ENCODE data around the gene SLC6A8. TPM values are rescaled to one million over a fixed set of nuclear protein-coding genes. Genes with fewer than 3 reads are reported as not detected.

SLC6A8 gene
- total RNA-seq, 1 experiment from 2014 or later: 27.4 TPM

DNA sequence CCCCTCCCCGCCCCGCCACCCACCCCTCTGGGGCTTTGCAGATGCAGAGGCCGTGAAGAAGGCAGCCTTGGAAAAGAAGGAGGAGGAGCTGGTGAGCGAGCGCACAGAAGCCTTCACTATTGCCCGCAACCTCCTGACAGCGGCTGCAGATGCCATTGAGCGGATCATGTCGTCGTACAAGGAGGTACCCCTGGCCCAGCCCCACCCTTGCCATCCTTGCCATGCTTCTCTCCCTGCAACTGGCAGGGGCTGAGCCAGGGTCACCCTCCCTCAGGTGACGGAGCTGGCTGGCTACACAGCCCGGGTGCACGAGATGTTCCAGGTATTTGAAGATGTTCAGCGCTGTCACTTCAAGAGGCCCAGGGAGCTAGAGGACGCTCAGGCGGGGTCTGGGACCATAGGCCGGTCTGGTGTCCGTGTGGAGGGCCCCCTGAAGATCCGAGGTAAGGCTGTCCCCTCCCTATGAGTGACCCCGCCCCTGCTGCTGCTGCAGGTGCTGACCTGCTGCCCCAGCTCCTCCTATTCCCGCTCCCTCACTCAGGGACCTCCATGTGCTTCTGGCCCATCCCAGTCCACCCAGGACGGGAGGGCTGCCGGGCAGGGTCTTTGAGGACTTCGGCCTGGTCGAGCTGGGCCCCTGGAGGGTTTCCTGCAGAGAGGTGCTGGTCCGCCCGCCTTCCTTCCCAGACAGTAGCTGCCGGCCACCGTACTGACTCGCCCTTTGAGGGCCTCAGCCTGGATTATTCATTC lies 48.5 kb downstream of the SLC6A8 start:
- peaks cover 3% of the 10 kb centered on the region for H3K36me3 Mint-ChIP-seq (ENCODE audit: insufficient read depth, unreplicated experiment)
- intact Hi-C loops (cut with micrococcal nuclease; ENCODE audit: unreplicated experiment): no loop called here
- no TSS peak for BruUV-seq (replicated peaks)
- TF ChIP-seq CTCF (IDR thresholded peaks at IDR 0.05; ENCODE audit: unreplicated experiment): no peak
- CTCF ChIA-PET: interaction anchor here (0.6 to 0.9 kb wide), 2 partner anchors 12 to 96 kb away, joined by 3 read pairs; partner anchors contain the start of gene BCAP31
- H3K9me3 Mint-ChIP-seq (ENCODE audit: low read depth, unreplicated experiment): peaks cover 6% of the 10 kb centered on the region
- H3K27ac Mint-ChIP-seq (ENCODE audit: unreplicated experiment): no peak overlapping the region
- no peak overlapping the region for H3K4me3 Mint-ChIP-seq (ENCODE audit: low read depth, unreplicated experiment)
- no peaks in the 10 kb centered on the region for H3K4me1 Mint-ChIP-seq (ENCODE audit: low read depth, unreplicated experiment)
- DNase-seq: no peak
- H3K27me3 Mint-ChIP-seq (ENCODE audit: unreplicated experiment): no peaks in the 10 kb centered on the region

GRCh38 chrX:153736871-153737441 lies 49.2 kb downstream of the SLC6A8 start:
- Mint-ChIP-seq H3K4me1 (ENCODE audit: low read depth, unreplicated experiment) (no peaks in the 10 kb centered on the region), H3K27me3 (ENCODE audit: unreplicated experiment) (no peaks in the 10 kb centered on the region), H3K4me3 (ENCODE audit: low read depth, unreplicated experiment) (no peak overlapping the region), H3K27ac (ENCODE audit: unreplicated experiment) (no peak overlapping the region), H3K36me3 (ENCODE audit: insufficient read depth, unreplicated experiment) (peaks cover 3% of the 10 kb centered on the region), H3K9me3 (ENCODE audit: low read depth, unreplicated experiment) (no peaks in the 10 kb centered on the region)
- CTCF ChIA-PET: interaction anchor here (0.6 to 0.9 kb wide), 2 partner anchors 13 to 97 kb away, joined by 3 read pairs; partner anchors contain the start of gene BCAP31
- TF ChIP-seq CTCF (IDR thresholded peaks at IDR 0.05; ENCODE audit: unreplicated experiment): no peak
- intact Hi-C loops (cut with micrococcal nuclease; ENCODE audit: unreplicated experiment): no loop called here
- DNase-seq: no peak
- BruUV-seq (replicated peaks): no TSS peak

DNA sequence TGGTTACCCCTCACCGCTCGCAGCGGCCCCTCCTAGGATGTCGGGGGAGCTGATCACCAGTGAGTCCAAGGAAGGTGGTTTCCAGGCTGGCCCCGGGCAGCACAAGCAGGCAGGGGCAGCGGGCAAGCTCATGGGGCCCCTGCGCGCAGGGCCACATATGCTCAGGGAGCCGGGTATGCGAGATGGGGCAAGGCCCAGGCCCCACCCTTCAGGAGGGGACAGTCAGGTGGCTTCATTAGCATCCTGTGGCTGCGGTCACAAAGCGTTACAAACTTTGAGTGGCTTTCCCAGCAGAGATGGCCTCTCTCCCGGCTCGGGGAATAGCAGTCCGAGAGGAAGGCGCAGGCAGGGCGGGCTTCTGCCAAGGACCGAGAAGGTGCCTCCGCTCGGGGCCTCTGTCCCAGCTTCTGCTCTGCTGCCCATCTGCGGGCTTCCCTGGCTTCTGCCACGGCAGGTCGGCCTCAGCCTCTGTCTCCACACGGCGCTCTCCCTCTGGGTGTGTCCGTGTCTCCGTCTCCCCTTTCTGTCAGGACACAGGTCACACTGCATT lies 50.4 kb downstream of the SLC6A8 start:
- no peaks in the 10 kb centered on the region for H3K36me3 Mint-ChIP-seq (ENCODE audit: insufficient read depth, unreplicated experiment)
- intact Hi-C loops (cut with micrococcal nuclease; ENCODE audit: unreplicated experiment): no loop called here
- CTCF ChIA-PET: no interaction called here
- no peak overlapping the region for H3K4me3 Mint-ChIP-seq (ENCODE audit: low read depth, unreplicated experiment)
- no peaks in the 10 kb centered on the region for H3K9me3 Mint-ChIP-seq (ENCODE audit: low read depth, unreplicated experiment)
- no peak for TF ChIP-seq CTCF (IDR thresholded peaks at IDR 0.05; ENCODE audit: unreplicated experiment)
- BruUV-seq (replicated peaks): no TSS peak
- H3K27ac Mint-ChIP-seq (ENCODE audit: unreplicated experiment): no peak overlapping the region
- no peaks in the 10 kb centered on the region for H3K4me1 Mint-ChIP-seq (ENCODE audit: low read depth, unreplicated experiment)
- no peaks in the 10 kb centered on the region for H3K27me3 Mint-ChIP-seq (ENCODE audit: unreplicated experiment)
- DNase-seq: no peak

GRCh38 chrX:153739754-153740486 lies 52.2 kb downstream of the SLC6A8 start:
- intact Hi-C loops (cut with micrococcal nuclease; ENCODE audit: unreplicated experiment): no loop called here
- no peaks in the 10 kb centered on the region for H3K36me3 Mint-ChIP-seq (ENCODE audit: insufficient read depth, unreplicated experiment)
- no peaks in the 10 kb centered on the region for H3K4me1 Mint-ChIP-seq (ENCODE audit: low read depth, unreplicated experiment)
- CTCF ChIA-PET: no interaction called here
- TF ChIP-seq CTCF (IDR thresholded peaks at IDR 0.05; ENCODE audit: unreplicated experiment): no peak
- no peak for DNase-seq
- no peaks in the 10 kb centered on the region for H3K27me3 Mint-ChIP-seq (ENCODE audit: unreplicated experiment)
- no TSS peak for BruUV-seq (replicated peaks)
- H3K4me3 Mint-ChIP-seq (ENCODE audit: low read depth, unreplicated experiment): no peak overlapping the region
- H3K9me3 Mint-ChIP-seq (ENCODE audit: low read depth, unreplicated experiment): no peaks in the 10 kb centered on the region
- no peak overlapping the region for H3K27ac Mint-ChIP-seq (ENCODE audit: unreplicated experiment)

Data from Calu3 (cell line).